ENCODE results near the gene SIRPB2. TPM values are rescaled to one million over a fixed set of nuclear protein-coding genes. Genes with fewer than 3 reads are reported as not detected.

The SIRPB2 gene
- total and polyA plus RNA-seq, 4 experiments from 2014 or later, result not detected

DNA sequence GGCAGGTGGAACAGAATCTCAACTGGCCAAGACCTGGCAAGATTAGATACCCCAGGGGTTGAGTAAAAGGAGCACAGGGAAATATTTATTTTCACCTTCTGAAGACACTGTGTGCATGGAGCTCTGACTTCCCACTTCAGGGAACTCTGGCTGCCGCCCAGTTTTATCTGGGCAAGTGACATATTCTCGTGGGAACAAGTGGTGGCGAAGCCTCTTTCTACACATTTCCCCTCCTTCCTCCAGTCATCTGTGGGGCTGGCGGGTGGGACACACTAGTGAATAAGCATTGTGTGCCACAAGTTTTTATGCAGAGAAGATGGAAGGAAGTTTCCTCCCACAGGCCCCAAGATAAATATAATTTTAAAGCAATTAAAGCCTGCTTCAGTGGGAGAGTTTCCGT, 48.1 kb downstream of the SIRPB2 start:
- DNase-seq, result no peak
- Mint-ChIP-seq H3K27ac (no peak overlapping the region), H3K4me1 (peaks cover 4 to 19% (median 16%) of the 10 kb centered on the region in 4 donors), H3K4me3 (no peak overlapping the region), H3K9me3 (no peaks in the 10 kb centered on the region), H3K36me3 (peaks cover 56 to 76% of the 10 kb centered on the region in 2 donors), H3K27me3 (no peaks in the 10 kb centered on the region)
- H3K4me3 ChIP-seq (ENCODE audit: low read length in 2 of 2), result no peak overlapping the region
- H3K27me3 ChIP-seq (ENCODE audit: insufficient read depth, low read length), result no peaks in the 10 kb centered on the region
- intact Hi-C loops (cut with micrococcal nuclease), result no loop called here
- ChIA-PET CTCF (ENCODE audit: partially characterized antibody) (interaction anchor here (1.0 kb wide), 1 partner anchor 24 kb away, joined by 3 read pairs; no protein-coding TSS in a partner anchor), POLR2A (ENCODE audit: partially characterized antibody) (no interaction called here)
- H3K9me3 ChIP-seq (ENCODE audit: control insufficient read depth in 1 of 2, low read length in 2 of 2), result no peaks in the 10 kb centered on the region
- H3K4me1 ChIP-seq (ENCODE audit: insufficient read depth, low read length), result no peaks in the 10 kb centered on the region
- H3K27ac ChIP-seq (ENCODE audit: low read depth, low read length), result no peak overlapping the region
- peaks cover 61% of the 10 kb centered on the region for H3K36me3 ChIP-seq (ENCODE audit: insufficient read depth, low read length)

DNA sequence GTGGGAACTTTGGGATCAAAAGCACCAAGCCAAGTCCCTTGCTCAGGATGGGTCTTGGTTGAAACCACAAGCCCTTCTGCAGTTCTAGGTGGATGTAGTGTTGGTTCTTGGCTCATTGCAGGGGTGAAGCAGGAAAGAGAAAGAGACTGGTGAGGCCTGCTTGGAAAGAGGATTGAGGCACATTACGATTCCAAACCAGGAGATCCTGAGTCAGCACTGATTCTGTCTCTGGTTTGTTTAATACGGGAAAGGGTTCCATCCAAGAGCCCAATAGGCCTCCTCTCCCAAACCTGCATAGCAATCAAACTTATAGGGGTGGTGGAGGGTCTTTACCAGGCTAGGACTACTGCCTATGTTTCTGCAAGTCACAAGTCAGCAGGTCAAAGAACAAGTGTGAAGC, 48.9 kb downstream of the SIRPB2 start:
- no peak for DNase-seq
- Mint-ChIP-seq H3K9me3 (no peaks in the 10 kb centered on the region), H3K27me3 (no peaks in the 10 kb centered on the region), H3K4me3 (no peak overlapping the region), H3K36me3 (peaks cover 48 to 68% of the 10 kb centered on the region in 2 donors), H3K4me1 (peaks cover 5 to 22% (median 18%) of the 10 kb centered on the region in 4 donors), H3K27ac (peak overlapping the region in 1 of 7 donors; percentile 51)
- no peaks in the 10 kb centered on the region for H3K9me3 ChIP-seq (ENCODE audit: control insufficient read depth in 1 of 2, low read length in 2 of 2)
- no peaks in the 10 kb centered on the region for H3K4me1 ChIP-seq (ENCODE audit: insufficient read depth, low read length)
- intact Hi-C loops (cut with micrococcal nuclease), result no loop called here
- H3K27me3 ChIP-seq (ENCODE audit: insufficient read depth, low read length), result no peaks in the 10 kb centered on the region
- peaks cover 53% of the 10 kb centered on the region for H3K36me3 ChIP-seq (ENCODE audit: insufficient read depth, low read length)
- H3K4me3 ChIP-seq (ENCODE audit: low read length in 2 of 2), result no peak overlapping the region
- CTCF ChIA-PET (ENCODE audit: partially characterized antibody), result no interaction called here
- POLR2A ChIA-PET (ENCODE audit: partially characterized antibody), result no interaction called here
- no peak overlapping the region for H3K27ac ChIP-seq (ENCODE audit: low read depth, low read length)

DNA sequence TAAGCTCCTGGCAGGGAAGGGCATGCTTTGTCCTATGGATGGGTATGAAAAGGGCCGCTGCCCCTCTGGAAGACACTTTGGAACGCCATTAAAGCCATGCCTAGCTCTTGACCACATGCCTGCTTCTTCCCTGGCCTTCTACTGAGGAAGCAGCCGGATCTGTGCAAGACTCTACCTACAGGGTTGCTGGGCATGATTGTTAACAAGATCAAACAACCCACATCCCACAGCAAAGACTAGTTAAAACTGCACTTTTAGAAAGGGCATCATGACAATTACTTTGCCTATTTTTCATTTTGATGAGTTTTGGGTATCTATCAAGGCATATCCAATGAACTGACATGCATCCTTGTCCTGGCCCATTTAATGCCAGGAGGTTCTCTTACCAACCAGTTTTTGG, 50.1 kb downstream of the SIRPB2 start:
- Mint-ChIP-seq H3K36me3 (peaks cover 38 to 58% of the 10 kb centered on the region in 2 donors), H3K4me3 (no peak overlapping the region), H3K27ac (no peak overlapping the region), H3K4me1 (peaks cover 8 to 28% (median 21%) of the 10 kb centered on the region in 4 donors), H3K9me3 (no peaks in the 10 kb centered on the region), H3K27me3 (no peaks in the 10 kb centered on the region)
- intact Hi-C loops (cut with micrococcal nuclease), result no loop called here
- no peak for DNase-seq
- Histone ChIP-seq H3K9me3 (ENCODE audit: control insufficient read depth in 1 of 2, low read length in 2 of 2) (no peaks in the 10 kb centered on the region), H3K4me3 (ENCODE audit: low read length in 2 of 2) (no peak overlapping the region), H3K4me1 (ENCODE audit: insufficient read depth, low read length) (no peaks in the 10 kb centered on the region), H3K36me3 (ENCODE audit: insufficient read depth, low read length) (peaks cover 42% of the 10 kb centered on the region), H3K27me3 (ENCODE audit: insufficient read depth, low read length) (no peaks in the 10 kb centered on the region), H3K27ac (ENCODE audit: low read depth, low read length) (no peak overlapping the region)
- ChIA-PET POLR2A (ENCODE audit: partially characterized antibody) (no interaction called here), CTCF (ENCODE audit: partially characterized antibody) (interaction anchor here (0.8 to 1.7 kb wide), 4 partner anchors 108 to 336 kb away, joined by 3 to 7 read pairs (median 4); no protein-coding TSS in a partner anchor)

GRCh38 chr20:1440024-1440423, 51.2 kb downstream of the SIRPB2 start:
- H3K4me3 ChIP-seq (ENCODE audit: low read length in 2 of 2), result no peak overlapping the region
- Mint-ChIP-seq H3K4me1 (peaks cover 14 to 38% (median 29%) of the 10 kb centered on the region in 4 donors), H3K4me3 (no peak overlapping the region), H3K9me3 (no peaks in the 10 kb centered on the region), H3K27ac (peak overlapping the region in 1 of 7 donors; percentile 86), H3K36me3 (peaks cover 27 to 47% of the 10 kb centered on the region in 2 donors), H3K27me3 (no peaks in the 10 kb centered on the region)
- ChIA-PET POLR2A (ENCODE audit: partially characterized antibody) (interaction anchor here (0.7 kb wide), 1 partner anchor 11 kb away, joined by 3 read pairs; no protein-coding TSS in a partner anchor), CTCF (ENCODE audit: partially characterized antibody) (interaction anchor here (0.8 to 1.7 kb wide), 4 partner anchors 64 to 337 kb away, joined by 3 to 7 read pairs (median 4); no protein-coding TSS in a partner anchor)
- H3K27ac ChIP-seq (ENCODE audit: low read depth, low read length), result no peak overlapping the region
- H3K9me3 ChIP-seq (ENCODE audit: control insufficient read depth in 1 of 2, low read length in 2 of 2), result no peaks in the 10 kb centered on the region
- H3K36me3 ChIP-seq (ENCODE audit: insufficient read depth, low read length), result peaks cover 31% of the 10 kb centered on the region
- no peaks in the 10 kb centered on the region for H3K27me3 ChIP-seq (ENCODE audit: insufficient read depth, low read length)
- DNase-seq, result peak in 1 of 5 donors; percentile 6
- intact Hi-C loops (cut with micrococcal nuclease), result no loop called here
- H3K4me1 ChIP-seq (ENCODE audit: insufficient read depth, low read length), result peaks cover 11% of the 10 kb centered on the region

GRCh38 chr20:1438361-1438760, 52.9 kb downstream of the SIRPB2 start:
- Mint-ChIP-seq H3K27me3 (peaks cover 0 to 2% of the 10 kb centered on the region in 2 donors), H3K4me1 (peaks cover 23 to 54% (median 38%) of the 10 kb centered on the region in 4 donors), H3K9me3 (no peaks in the 10 kb centered on the region), H3K36me3 (peaks cover 13 to 32% of the 10 kb centered on the region in 2 donors), H3K27ac (peak overlapping the region in 1 of 7 donors; percentile 43), H3K4me3 (no peak overlapping the region)
- CTCF ChIA-PET (ENCODE audit: partially characterized antibody), result interaction anchor here (0.7 to 5.9 kb wide), 18 partner anchors 11 to 330 kb away, joined by 3 to 73 read pairs (median 6); partner anchors contain the start of genes FKBP1A, NSFL1C and SDCBP2
- no peaks in the 10 kb centered on the region for H3K9me3 ChIP-seq (ENCODE audit: control insufficient read depth in 1 of 2, low read length in 2 of 2)
- POLR2A ChIA-PET (ENCODE audit: partially characterized antibody), result interaction anchor here (1.6 kb wide), 1 partner anchor 47 kb away, joined by 5 read pairs; no protein-coding TSS in a partner anchor
- no peak for DNase-seq
- no peak overlapping the region for H3K4me3 ChIP-seq (ENCODE audit: low read length in 2 of 2)
- no peaks in the 10 kb centered on the region for H3K27me3 ChIP-seq (ENCODE audit: insufficient read depth, low read length)
- H3K4me1 ChIP-seq (ENCODE audit: insufficient read depth, low read length), result peaks cover 20% of the 10 kb centered on the region
- no peak overlapping the region for H3K27ac ChIP-seq (ENCODE audit: low read depth, low read length)
- H3K36me3 ChIP-seq (ENCODE audit: insufficient read depth, low read length), result peaks cover 15% of the 10 kb centered on the region
- intact Hi-C loops (cut with micrococcal nuclease), result loop anchor here (5.0 kb wide), 1 partner anchor 226 kb away; no protein-coding TSS in a partner anchor

- DNase-seq, result peak; percentile 73 to 77 (median 74)
- H3K27me3 Mint-ChIP-seq, result peaks cover 0 to 4% of the 10 kb centered on the region in 2 donors
- H3K4me3 ChIP-seq (ENCODE audit: low read length in 2 of 2), result no peak overlapping the region
- H3K4me1 Mint-ChIP-seq, result peaks cover 23 to 59% (median 40%) of the 10 kb centered on the region in 4 donors
- peaks cover 7% of the 10 kb centered on the region for H3K36me3 ChIP-seq (ENCODE audit: insufficient read depth, low read length)
- peak overlapping the region in 3 of 7 donors; percentile 11 to 30 (median 22) for H3K27ac Mint-ChIP-seq
- H3K36me3 Mint-ChIP-seq, result peaks cover 3 to 22% of the 10 kb centered on the region in 2 donors
- no peak overlapping the region for H3K27ac ChIP-seq (ENCODE audit: low read depth, low read length)
- H3K4me3 Mint-ChIP-seq, result peak overlapping the region in 2 of 8 donors; percentile 27 to 53
- intact Hi-C loops (cut with micrococcal nuclease), result loop anchor here (1.0 to 5.0 kb wide), 4 partner anchors 44 to 225 kb away; partner anchors contain the start of gene FKBP1A
- peaks cover 20% of the 10 kb centered on the region for H3K4me1 ChIP-seq (ENCODE audit: insufficient read depth, low read length)
- H3K9me3 ChIP-seq (ENCODE audit: control insufficient read depth in 1 of 2, low read length in 2 of 2), result no peaks in the 10 kb centered on the region
- ChIA-PET CTCF (ENCODE audit: partially characterized antibody) (interaction anchor here (0.7 to 5.9 kb wide), 30 partner anchors 10 to 232 kb away, joined by 3 to 73 read pairs (median 4); partner anchors contain the start of genes FKBP1A and NSFL1C), POLR2A (ENCODE audit: partially characterized antibody) (interaction anchor here (0.6 kb wide), 1 partner anchor 112 kb away, joined by 3 read pairs; no protein-coding TSS in a partner anchor)
- no peaks in the 10 kb centered on the region for H3K9me3 Mint-ChIP-seq
- H3K27me3 ChIP-seq (ENCODE audit: insufficient read depth, low read length), result no peaks in the 10 kb centered on the region
Observed at GRCh38 chr20:1437235-1437904, 53.9 kb downstream of the SIRPB2 start.

DNA sequence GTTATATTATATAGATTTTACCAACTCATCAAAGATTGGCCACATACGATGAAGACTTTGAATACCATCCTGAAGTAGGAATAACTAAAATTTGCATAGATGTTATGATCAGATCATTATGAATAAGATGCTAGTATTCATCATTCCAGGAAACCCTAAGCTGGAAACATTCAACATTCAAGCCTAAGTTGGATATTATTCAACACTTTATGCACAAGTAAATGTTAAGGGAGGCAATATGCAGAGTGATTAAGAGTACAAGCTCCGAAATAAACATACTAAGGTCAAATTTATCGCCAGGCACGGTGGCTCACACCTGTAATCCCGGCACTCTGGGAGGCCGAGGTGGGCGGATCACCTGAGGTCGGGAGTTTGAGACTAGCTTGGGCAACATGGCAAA, 55.0 kb downstream of the SIRPB2 start:
- Histone ChIP-seq H3K36me3 (ENCODE audit: insufficient read depth, low read length) (no peaks in the 10 kb centered on the region), H3K9me3 (ENCODE audit: control insufficient read depth in 1 of 2, low read length in 2 of 2) (no peaks in the 10 kb centered on the region), H3K27me3 (ENCODE audit: insufficient read depth, low read length) (no peaks in the 10 kb centered on the region), H3K27ac (ENCODE audit: low read depth, low read length) (no peak overlapping the region), H3K4me1 (ENCODE audit: insufficient read depth, low read length) (peaks cover 20% of the 10 kb centered on the region), H3K4me3 (ENCODE audit: low read length in 2 of 2) (no peak overlapping the region)
- Mint-ChIP-seq H3K36me3 (peaks cover 0 to 11% of the 10 kb centered on the region in 2 donors), H3K27ac (no peak overlapping the region), H3K4me3 (no peak overlapping the region), H3K27me3 (peaks cover 0 to 4% of the 10 kb centered on the region in 2 donors), H3K9me3 (no peaks in the 10 kb centered on the region), H3K4me1 (peaks cover 23 to 51% (median 34%) of the 10 kb centered on the region in 4 donors)
- POLR2A ChIA-PET (ENCODE audit: partially characterized antibody), result interaction anchor here (2.1 kb wide), 1 partner anchor 47 kb away, joined by 6 read pairs; no protein-coding TSS in a partner anchor
- intact Hi-C loops (cut with micrococcal nuclease), result loop anchor here (5.0 kb wide), 1 partner anchor 224 kb away; no protein-coding TSS in a partner anchor
- CTCF ChIA-PET (ENCODE audit: partially characterized antibody), result interaction anchor here (0.5 to 5.9 kb wide), 23 partner anchors 12 to 210 kb away, joined by 3 to 73 read pairs (median 4); partner anchors contain the start of genes FKBP1A and NSFL1C
- no peak for DNase-seq

Measured in CD4-positive, alpha-beta memory T cell (primary cell).